Kidney epithelial cell (primary cell): ENCODE results near the gene ASAP2. TPM values are rescaled to one million over a fixed set of nuclear protein-coding genes. Genes with fewer than 3 reads are reported as not detected.

Experiments used
- DNase-seq: peaks from one replicate; pipeline ENCODE4 v3.0.0-alpha.2; 2010; ENCODE audit warnings: low read depth
- H3K27me3 ChIP-seq: 2 replicates; pipeline ENCODE4 v1.6.0; 2011; ENCODE audit warnings: low read length; ENCODE audit not compliant: control insufficient read depth, insufficient read depth
- H3K36me3 ChIP-seq: 2 replicates; pipeline ENCODE4 v1.5.1; 2011; ENCODE audit warnings: low read length; ENCODE audit not compliant: control insufficient read depth, insufficient read depth
- H3K4me3 ChIP-seq: 2 replicates; pipeline ENCODE4 v1.5.1; 2011; ENCODE audit warnings: low read depth, mild to moderate bottlenecking, control low read depth, low read length
- total RNA-seq: library from RNA; depleted of rRNA; stranded (reverse); fragments of >200 nt; gene quantifications from 2 replicates; pipeline ENCODE4 v1.2.3, GENCODE V29; 2015
- TF ChIP-seq, protein P1 (sequence below): IDR thresholded peaks from 2 replicates; pipeline ENCODE4 v1.5.1; 2011; ENCODE audit warnings: mild to moderate bottlenecking, moderate library complexity, low read length, control low read depth, inconsistent platforms; ENCODE audit not compliant: insufficient read depth, poor library complexity, severe bottlenecking

The ASAP2 gene
- total RNA-seq, 1 donor from 2014 or later, result 42.2 TPM

DNA sequence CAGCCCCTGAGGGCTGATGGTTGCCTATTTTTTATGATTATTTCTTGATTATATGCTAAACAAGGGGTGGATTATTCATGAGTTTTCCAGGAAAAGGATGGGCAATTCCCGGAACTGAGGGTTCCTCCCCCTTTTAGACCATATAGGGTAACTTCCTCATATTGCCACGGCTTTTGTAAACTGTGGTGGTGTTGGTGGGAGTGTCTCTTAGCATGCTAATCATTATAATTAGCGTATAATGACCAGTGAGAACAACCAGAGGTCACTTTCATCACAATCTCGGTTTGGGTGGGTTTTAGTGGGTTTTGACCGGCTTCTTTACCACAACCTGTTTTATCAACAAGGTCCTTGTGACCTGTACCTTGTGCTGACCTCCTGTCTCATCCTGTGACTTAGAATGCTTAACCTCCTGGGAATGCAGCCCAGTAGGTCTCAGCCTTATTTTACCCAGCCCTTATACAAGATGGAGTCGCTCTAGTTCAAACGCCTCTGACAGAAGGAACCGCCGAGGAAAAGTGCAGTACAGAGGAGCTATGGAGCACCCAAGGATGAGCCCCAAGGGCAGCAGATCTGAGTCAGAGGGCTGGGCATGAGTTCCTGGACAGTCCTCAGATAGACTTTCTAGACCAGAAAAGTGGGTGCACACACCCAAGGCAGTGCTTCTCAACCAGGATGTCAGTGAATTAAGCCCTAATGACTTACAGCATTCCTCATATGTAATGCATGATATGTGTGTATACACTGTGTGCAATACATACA lies 37.1 kb upstream of the ASAP2 start:
- TF ChIP-seq, protein P1, sequence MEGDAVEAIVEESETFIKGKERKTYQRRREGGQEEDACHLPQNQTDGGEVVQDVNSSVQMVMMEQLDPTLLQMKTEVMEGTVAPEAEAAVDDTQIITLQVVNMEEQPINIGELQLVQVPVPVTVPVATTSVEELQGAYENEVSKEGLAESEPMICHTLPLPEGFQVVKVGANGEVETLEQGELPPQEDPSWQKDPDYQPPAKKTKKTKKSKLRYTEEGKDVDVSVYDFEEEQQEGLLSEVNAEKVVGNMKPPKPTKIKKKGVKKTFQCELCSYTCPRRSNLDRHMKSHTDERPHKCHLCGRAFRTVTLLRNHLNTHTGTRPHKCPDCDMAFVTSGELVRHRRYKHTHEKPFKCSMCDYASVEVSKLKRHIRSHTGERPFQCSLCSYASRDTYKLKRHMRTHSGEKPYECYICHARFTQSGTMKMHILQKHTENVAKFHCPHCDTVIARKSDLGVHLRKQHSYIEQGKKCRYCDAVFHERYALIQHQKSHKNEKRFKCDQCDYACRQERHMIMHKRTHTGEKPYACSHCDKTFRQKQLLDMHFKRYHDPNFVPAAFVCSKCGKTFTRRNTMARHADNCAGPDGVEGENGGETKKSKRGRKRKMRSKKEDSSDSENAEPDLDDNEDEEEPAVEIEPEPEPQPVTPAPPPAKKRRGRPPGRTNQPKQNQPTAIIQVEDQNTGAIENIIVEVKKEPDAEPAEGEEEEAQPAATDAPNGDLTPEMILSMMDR, result no peak
- no peak for DNase-seq
- Histone ChIP-seq H3K4me3 (no peak overlapping the region), H3K36me3 (no peaks in the 10 kb centered on the region), H3K27me3 (no peaks in the 10 kb centered on the region)

DNA sequence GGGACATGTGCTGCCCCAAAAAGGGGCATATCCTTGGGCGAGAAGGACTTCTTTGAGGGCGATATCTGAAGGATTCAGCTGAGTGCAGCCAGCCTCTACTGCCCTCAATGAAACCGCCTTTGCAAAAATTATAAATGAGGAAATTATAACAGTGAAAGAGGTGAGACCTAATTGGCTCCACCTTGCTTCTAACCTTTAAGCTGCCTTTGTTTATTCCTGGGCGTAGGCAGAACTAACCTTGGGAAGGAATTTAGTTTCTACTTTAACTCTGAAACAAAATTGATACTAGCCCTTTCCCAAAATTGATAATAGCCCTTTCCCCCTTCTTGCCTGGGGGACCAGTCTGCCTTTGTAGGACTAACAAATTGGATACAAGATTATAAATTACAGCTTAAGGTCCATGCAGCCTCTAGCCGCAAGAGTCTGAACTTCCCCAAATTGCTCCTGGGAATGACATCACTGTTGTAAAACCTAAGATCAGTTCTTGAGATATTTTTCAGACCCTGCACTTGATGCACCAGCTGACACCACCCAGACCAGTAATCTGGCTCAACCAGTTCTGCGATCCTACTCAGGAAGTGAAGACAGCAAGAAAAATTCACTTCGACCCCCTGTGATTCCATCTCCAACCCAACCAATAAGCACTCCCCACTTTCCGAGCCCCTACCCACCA lies 36.0 kb upstream of the ASAP2 start:
- TF ChIP-seq, protein P1, result no peak
- Histone ChIP-seq H3K4me3 (no peak overlapping the region), H3K36me3 (no peaks in the 10 kb centered on the region), H3K27me3 (no peaks in the 10 kb centered on the region)
- no peak for DNase-seq

DNA sequence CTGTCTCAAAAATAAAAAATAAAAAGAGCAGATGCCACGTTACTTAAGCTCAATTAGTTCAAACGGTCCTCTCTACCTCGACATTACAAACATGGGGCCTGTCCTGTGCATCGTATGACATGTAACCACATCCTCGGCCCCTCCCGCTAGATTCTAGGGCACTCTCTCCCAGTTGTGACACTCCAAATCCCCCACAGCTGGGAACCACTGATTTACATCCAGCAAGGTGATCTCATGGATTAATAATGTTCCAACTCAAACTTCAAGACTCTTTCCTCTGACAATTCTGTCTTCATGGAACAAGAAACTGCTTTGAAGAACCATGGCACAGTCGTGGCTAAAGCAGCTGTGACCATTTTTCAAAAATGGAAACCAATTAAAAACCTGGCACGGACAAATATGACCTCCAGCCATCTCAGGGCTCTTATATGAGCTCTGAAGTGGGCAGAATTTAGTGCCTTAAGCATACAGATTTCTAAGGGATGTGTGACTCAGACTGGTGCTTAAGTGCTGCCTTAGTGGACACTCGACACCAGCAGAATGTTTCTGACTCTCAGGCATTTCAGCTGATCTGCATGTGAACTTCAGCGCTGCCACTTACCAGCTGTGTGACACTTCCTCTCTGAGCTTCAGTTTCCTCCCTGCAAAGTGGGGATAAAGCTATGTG lies 31.7 kb upstream of the ASAP2 start:
- Histone ChIP-seq H3K4me3 (no peak overlapping the region), H3K36me3 (no peaks in the 10 kb centered on the region), H3K27me3 (no peaks in the 10 kb centered on the region)
- TF ChIP-seq, protein P1, result no peak
- peak; percentile 87 for DNase-seq

DNA sequence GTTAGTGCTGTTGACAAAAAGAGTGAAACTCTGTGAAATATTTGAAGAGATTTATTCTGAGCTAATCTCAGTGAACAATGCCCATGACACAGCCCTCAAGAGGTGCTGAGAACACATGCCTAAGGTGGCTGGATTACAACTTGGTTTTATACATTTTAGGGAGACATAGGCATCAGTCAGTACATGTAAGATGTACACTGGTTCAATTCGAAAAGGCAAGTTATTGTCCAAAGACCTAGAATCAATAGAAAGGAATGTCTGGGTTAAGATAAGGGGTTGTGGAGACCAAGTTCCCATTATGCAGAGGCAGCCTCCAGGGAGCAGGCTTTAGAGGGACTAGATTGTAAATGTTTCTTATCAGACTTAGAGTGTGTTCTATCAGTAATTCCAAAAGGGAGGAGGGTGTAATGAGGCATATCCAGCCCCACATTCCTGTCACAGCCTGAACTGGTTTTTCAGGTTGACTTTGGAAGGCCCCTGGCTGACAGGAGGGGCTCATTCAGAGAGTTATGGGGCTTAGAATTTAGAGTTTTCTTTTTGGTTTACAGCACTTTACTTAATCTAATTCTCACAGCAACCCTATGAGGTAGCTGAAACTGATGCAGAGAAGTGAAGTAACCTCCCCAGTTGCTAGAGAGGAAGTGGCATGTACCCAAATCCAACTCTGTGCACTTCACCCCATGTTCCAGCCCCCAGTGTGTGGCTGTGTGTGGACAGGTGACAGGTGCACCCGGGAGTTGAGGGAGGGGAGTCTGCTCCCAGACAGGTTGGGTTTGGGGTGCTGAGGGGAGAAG lies 28.3 kb upstream of the ASAP2 start:
- no peak for DNase-seq
- no peak overlapping the region for H3K4me3 ChIP-seq
- TF ChIP-seq, protein P1, result no peak
- H3K27me3 ChIP-seq, result no peaks in the 10 kb centered on the region
- H3K36me3 ChIP-seq, result no peaks in the 10 kb centered on the region

DNA sequence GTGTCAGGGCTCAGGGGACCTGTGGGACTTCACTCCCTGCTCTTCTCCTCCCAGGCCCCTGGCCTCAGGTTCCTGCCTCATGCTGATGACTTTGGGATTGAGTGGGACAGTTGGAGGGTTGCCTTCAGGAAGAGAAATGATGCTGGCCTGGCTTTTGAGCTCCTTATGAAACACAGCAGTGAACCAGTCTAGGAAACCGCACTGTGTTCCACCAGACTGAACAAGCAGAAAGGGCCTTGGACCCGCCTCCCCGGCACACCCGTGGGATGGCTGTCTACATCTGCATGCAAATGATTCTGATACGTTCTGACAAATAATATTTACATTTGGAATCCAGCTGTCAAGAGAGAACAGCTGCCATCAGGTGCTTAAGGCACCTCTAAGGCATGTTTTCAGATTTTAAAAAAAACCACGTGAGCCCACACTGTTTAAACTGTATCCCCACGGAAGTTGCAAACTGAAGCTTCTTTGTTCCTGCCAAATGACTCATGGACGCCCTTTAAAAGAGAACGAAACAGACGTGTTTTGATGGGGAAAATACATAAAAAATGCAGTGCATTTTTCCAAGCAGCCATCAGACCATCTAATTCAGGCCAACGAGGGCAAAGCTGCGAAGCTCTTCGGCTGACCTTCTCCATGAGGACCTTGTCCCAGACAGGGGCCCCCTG lies 27.6 kb upstream of the ASAP2 start:
- TF ChIP-seq, protein P1, result no peak
- no peaks in the 10 kb centered on the region for H3K36me3 ChIP-seq
- H3K4me3 ChIP-seq, result no peak overlapping the region
- no peaks in the 10 kb centered on the region for H3K27me3 ChIP-seq
- peak; percentile 79 for DNase-seq
